Fibroblast of villous mesenchyme (primary cell): Measurements from ENCODE around the gene KLK12. TPM values are rescaled to one million over a fixed set of nuclear protein-coding genes. Genes with fewer than 3 reads are reported as not detected.

Experiments
- DNase-seq: peaks from one replicate; pipeline ENCODE4 v3.0.0-alpha.2; 2010; ENCODE audit warnings: low read depth
- H3K4me3 ChIP-seq: 2 replicates; pipeline ENCODE4 v1.5.1; 2011; ENCODE audit warnings: low read depth, mild to moderate bottlenecking, low read length
- total RNA-seq: library from RNA; depleted of rRNA; stranded (reverse); fragments of >200 nt; gene quantifications from 2 replicates; pipeline ENCODE4 v1.2.3, GENCODE V29; 2012
- TF ChIP-seq, protein P1 (sequence below): IDR thresholded peaks from 2 replicates; pipeline ENCODE4 v1.5.1; 2012; ENCODE audit warnings: low read depth, mild to moderate bottlenecking, low read length; ENCODE audit not compliant: insufficient read depth

KLK12 gene
- total RNA-seq, 1 donor: not detected

DNA sequence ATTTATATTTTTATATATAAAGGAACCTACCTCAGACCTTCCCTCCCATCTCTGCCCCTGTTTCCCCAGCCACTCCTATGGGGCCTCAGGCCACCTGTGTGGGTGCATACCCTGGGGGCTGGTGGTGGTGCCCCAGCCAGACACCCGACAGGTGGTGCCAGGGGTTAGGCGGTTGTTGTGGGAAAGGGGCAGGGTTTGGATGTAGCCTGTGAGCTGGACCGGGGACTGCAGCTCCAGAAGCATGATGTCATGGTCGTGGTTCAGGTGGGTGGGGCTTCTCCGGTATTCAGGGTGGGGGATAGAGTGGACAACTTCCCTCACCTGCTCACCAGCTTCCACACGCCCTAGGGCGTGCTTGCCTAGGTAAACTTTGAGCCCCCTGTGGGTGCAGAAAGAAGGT, 24.9 kb upstream of the KLK12 start:
- H3K4me3 ChIP-seq: no peak overlapping the region
- TF ChIP-seq, protein P1, sequence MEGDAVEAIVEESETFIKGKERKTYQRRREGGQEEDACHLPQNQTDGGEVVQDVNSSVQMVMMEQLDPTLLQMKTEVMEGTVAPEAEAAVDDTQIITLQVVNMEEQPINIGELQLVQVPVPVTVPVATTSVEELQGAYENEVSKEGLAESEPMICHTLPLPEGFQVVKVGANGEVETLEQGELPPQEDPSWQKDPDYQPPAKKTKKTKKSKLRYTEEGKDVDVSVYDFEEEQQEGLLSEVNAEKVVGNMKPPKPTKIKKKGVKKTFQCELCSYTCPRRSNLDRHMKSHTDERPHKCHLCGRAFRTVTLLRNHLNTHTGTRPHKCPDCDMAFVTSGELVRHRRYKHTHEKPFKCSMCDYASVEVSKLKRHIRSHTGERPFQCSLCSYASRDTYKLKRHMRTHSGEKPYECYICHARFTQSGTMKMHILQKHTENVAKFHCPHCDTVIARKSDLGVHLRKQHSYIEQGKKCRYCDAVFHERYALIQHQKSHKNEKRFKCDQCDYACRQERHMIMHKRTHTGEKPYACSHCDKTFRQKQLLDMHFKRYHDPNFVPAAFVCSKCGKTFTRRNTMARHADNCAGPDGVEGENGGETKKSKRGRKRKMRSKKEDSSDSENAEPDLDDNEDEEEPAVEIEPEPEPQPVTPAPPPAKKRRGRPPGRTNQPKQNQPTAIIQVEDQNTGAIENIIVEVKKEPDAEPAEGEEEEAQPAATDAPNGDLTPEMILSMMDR: no peak
- no peak for DNase-seq

DNA sequence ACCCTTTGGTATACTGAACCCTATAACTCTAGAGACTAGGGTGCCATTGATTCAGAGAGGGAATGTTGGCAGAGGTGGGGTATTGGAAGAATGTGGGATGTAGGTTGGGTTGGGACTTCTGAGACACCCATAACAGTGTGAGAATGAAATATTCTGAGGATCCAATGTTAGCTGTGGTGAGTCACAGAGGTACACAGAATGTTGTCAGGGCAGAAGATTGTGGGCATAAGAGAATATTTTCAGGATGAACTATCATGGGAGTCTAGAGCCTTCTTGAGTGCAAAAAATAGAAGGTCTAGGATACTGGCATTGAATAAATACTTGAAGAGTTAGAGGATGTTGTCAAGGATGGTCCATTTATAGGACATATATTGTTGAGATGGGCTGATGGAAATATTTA, 21.1 kb upstream of the KLK12 start:
- TF ChIP-seq, protein P1: no peak
- DNase-seq: no peak

DNA sequence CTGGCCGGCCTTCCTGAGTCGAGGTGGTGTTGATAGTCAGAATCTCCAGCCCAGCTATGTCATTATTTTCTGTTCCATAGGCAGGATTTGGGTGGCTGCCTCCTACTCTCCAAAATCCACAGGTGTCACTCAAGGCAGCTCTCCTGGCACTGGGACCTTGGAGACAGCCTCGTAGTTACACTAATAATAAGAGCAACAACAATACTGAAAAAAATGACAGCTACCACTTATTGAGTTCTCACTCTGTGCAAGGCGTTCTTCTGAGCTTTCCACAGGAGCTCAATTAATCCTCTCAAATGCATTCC, 12.2 kb upstream of the KLK12 start:
- no peak for DNase-seq
- TF ChIP-seq, protein P1: no peak
- no peak overlapping the region for H3K4me3 ChIP-seq

More for the DNA sequence above, 21.1 kb upstream of the KLK12 start:
- no peak overlapping the region for H3K4me3 ChIP-seq

GRCh38 chr19:51044327-51044726, 9.5 kb upstream of the KLK12 start:
- TF ChIP-seq, protein P1: no peak
- DNase-seq: no peak

DNA sequence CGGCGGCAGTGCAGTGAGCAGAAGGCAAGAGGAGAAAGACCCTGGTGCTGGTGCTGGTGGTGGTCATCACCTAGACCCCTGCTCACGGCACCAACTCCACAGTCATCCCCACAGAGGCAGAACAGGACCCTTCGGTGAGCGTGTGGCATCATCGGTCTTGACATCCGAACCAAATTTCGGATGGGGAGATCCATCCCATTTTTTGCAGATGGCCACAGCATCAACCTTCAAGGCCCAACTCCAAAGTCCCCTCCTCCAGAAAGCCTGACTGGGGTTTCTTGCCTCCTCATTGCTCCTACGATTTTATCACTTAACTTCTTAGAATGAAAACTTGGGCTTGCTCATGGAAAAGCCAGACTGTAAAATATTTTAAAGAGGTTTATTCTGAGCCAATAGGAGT, 8.7 kb upstream of the KLK12 start:
- TF ChIP-seq, protein P1: no peak
- no peak for DNase-seq
- H3K4me3 ChIP-seq: no peak overlapping the region

More at GRCh38 chr19:51044327-51044726, 9.5 kb upstream of the KLK12 start:
- no peak overlapping the region for H3K4me3 ChIP-seq

GRCh38 chr19:51040151-51040550, 5.3 kb upstream of the KLK12 start:
- TF ChIP-seq, protein P1: no peak
- DNase-seq: no peak

DNA sequence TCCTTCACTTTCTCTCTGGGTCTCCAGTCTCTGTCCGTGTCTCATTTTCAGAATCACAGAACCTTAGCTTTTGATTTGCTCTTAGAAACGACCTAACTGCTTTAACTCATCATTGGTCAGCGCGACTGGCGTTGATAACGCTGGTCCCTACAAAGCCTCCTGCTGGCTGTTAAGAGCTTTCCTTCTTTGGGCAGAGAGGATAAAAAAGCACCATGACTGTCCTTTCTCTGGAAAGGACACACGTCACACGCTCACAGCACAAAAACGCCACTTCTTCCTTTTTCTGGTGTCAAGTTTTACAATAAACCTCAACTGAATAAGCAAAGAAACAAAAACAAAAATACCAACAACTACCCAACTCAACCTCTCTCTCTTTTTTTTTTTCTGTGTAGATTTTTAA, 1.7 kb upstream of the KLK12 start:
- TF ChIP-seq, protein P1: no peak
- DNase-seq: no peak

More at GRCh38 chr19:51040151-51040550, 5.3 kb upstream of the KLK12 start:
- no peak overlapping the region for H3K4me3 ChIP-seq

More for the DNA sequence above, 1.7 kb upstream of the KLK12 start:
- no peak overlapping the region for H3K4me3 ChIP-seq
